D721Med (cell line): ENCODE data around the gene DNAAF3.

ENCODE experiments used
- DNase-seq: peaks from one replicate; pipeline ENCODE4 v3.0.0; 2011; ENCODE audit warnings: low spot score; ENCODE audit not compliant: insufficient read length
- FAIRE-seq: peaks from 2 replicates; lab custom pipeline; 2011; peaks lifted over from hg19 to GRCh38; lab: Jason Lieb, UNC
- CTCF ChIP-seq: IDR thresholded peaks from 2 replicates; pipeline ENCODE4 v1.5.1; 2012; ENCODE audit warnings: mild to moderate bottlenecking, control low read depth; ENCODE audit not compliant: insufficient read depth; ENCODE audit errors: missing control alignments

Gene DNAAF3

GRCh38 chr19:55199620-55200204 lies 33.3 kb upstream of the DNAAF3 start:
- no peak for FAIRE-seq
- TF ChIP-seq CTCF, result no peak

GRCh38 chr19:55198651-55199050 lies 32.2 kb upstream of the DNAAF3 start:
- no peak for DNase-seq
- no peak for TF ChIP-seq CTCF
- no peak for FAIRE-seq

More at GRCh38 chr19:55199620-55200204, 33.3 kb upstream of the DNAAF3 start:
- no peak for DNase-seq

- DNase-seq (no peak), FAIRE-seq (no peak)
- no peak for TF ChIP-seq CTCF
Measured at GRCh38 chr19:55197528-55197927, 31.1 kb upstream of the DNAAF3 start.

- DNase-seq (no peak), FAIRE-seq (no peak)
- TF ChIP-seq CTCF, result no peak
Measured at GRCh38 chr19:55196803-55197202, 30.4 kb upstream of the DNAAF3 start.

GRCh38 chr19:55193481-55193880 lies 27.1 kb upstream of the DNAAF3 start:
- no peak for TF ChIP-seq CTCF
- FAIRE-seq (no peak), DNase-seq (no peak)

GRCh38 chr19:55189403-55189835 lies 23.0 kb upstream of the DNAAF3 start:
- DNase-seq, result no peak
- TF ChIP-seq CTCF, result no peak
- no peak for FAIRE-seq

GRCh38 chr19:55188625-55189024 lies 22.2 kb upstream of the DNAAF3 start:
- FAIRE-seq (no peak), DNase-seq (no peak)
- no peak for TF ChIP-seq CTCF
